ENCODE data around the gene SYN1. TPM values are rescaled to one million over a fixed set of nuclear protein-coding genes. Genes with fewer than 3 reads are reported as not detected.
A peak's percentile ranks its signal among the peaks of the same experiment; 100 is the strongest.

The SYN1 gene
- total RNA-seq, 1 experiment from 2014 or later = 11.7 TPM

DNA sequence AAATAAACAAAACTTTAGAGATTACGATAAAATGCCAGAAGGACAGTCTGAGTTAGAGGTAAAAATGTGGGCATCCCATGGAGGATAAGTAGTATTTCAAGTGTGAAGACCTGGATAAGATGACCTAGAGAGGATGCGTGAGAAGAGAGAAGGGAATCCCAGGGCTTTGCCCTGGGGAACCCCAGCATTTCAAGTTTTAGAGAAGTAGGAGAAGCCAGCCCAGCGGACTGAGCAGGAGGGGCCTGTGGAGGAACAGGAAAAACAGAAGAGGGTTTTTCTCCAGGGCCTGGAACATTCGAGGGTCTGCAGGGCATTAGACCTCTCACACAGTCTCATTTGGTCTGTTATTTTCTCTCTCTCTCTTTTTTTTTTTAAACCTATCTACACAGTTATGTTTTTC is 13.0 kb upstream of the SYN1 start:
- Mint-ChIP-seq H3K4me1 (peaks cover 8 to 26% of the 10 kb centered on the region in 2 experiments), H3K27ac (peak overlapping the region in 1 of 3 experiments; percentile 46; a peak in 2 of 7 replicates), H3K9me3 (peaks cover 48 to 52% of the 10 kb centered on the region in 2 experiments), H3K36me3 (ENCODE audit: insufficient read depth in 1 of 3, low read depth in 3 of 3) (peaks cover 15 to 22% (median 16%) of the 10 kb centered on the region in 3 experiments), H3K27me3 (ENCODE audit: low read depth) (no peaks in the 10 kb centered on the region), H3K4me3 (no peak overlapping the region)
- Histone ChIP-seq H3K27ac (ENCODE audit: insufficient read length, low read depth, low read length) (no peak overlapping the region), H3K79me2 (ENCODE audit: insufficient read depth, low read length) (no peaks in the 10 kb centered on the region), H3K79me1 (ENCODE audit: insufficient read depth, low read depth, low read length, poor library complexity, severe bottlenecking) (no peaks in the 10 kb centered on the region), H2AK5ac (ENCODE audit: insufficient read length, low read length) (no peak overlapping the region), H3K9ac (ENCODE audit: extremely low read depth, insufficient read length, low read length) (no peak overlapping the region), H2BK12ac (ENCODE audit: insufficient read length, low read depth, low read length) (no peak overlapping the region), H2BK120ac (ENCODE audit: low read depth, low read length, poor library complexity, severe bottlenecking) (no peak overlapping the region), H3K27me3 (ENCODE audit: insufficient read depth, low read length) (no peaks in the 10 kb centered on the region), H3K23ac (ENCODE audit: insufficient read length, low read depth, low read length) (no peak overlapping the region), H3K14ac (ENCODE audit: insufficient read depth, low read length) (no peak overlapping the region), H4K20me1 (ENCODE audit: control insufficient read depth, insufficient read depth, insufficient read length) (no peaks in the 10 kb centered on the region), H4K5ac (ENCODE audit: insufficient read length, low read depth, low read length) (no peak overlapping the region), H3K4me1 (ENCODE audit: insufficient read depth, low read length) (peaks cover 2% of the 10 kb centered on the region; the same call in 1 of the 2 replicates), H3K18ac (ENCODE audit: insufficient read length, low read depth, low read length) (no peak overlapping the region), H3K9me3 (ENCODE audit: control insufficient read depth, low read depth, low read length) (peaks cover 38% of the 10 kb centered on the region), H3K56ac (ENCODE audit: insufficient read length, low read depth, low read length) (no peak overlapping the region), H2BK15ac (ENCODE audit: low read depth, low read length) (no peak overlapping the region), H2BK20ac (ENCODE audit: low read depth, low read length, poor library complexity, severe bottlenecking) (no peak overlapping the region), H3T11ph (ENCODE audit: low read length) (no peak overlapping the region), H3K4ac (ENCODE audit: low read depth, low read length) (no peak overlapping the region), H3K23me2 (ENCODE audit: insufficient read length, low read depth, low read length, poor library complexity, severe bottlenecking) (no peaks in the 10 kb centered on the region), H2BK5ac (ENCODE audit: insufficient read length, low read length) (no peak overlapping the region), H3K4me2 (ENCODE audit: insufficient read depth, insufficient read length, low read length) (no peak overlapping the region), H4K8ac (replicated peaks; ENCODE audit: insufficient read length, low read depth, low read length) (no peak overlapping the region), H2AFZ (ENCODE audit: low read length) (no peak overlapping the region), H4K91ac (ENCODE audit: insufficient read length, low read depth, low read length) (no peak overlapping the region)
- no peak for DNase-seq
- WGBS (ENCODE audit: extremely low coverage, insufficient read length, low lambda C conversion rate) = no CpG with 5 or more reads among the region's 4 CpGs
- no peak for TF ChIP-seq CTCF (conservative IDR thresholded peaks at IDR 0.05)
